ENCODE measurements around the gene E2F2.

GRCh38 chr1:23571465-23571864, 40.4 kb upstream of the E2F2 start:
- TF ChIP-seq RAD21 (IDR thresholded peaks at IDR 0.05; ENCODE audit: low read depth): no peak
- TF ChIP-seq CTCF (IDR thresholded peaks at IDR 0.05 in 2 of 3, conservative IDR thresholded peaks at IDR 0.05 in 1 of 3; ENCODE audit: borderline replicate concordance in 1 of 3, insufficient read depth in 1 of 3, low read depth in 2 of 3, low read length in 2 of 3): no peak
- TF ChIP-seq POLR2A (IDR thresholded peaks at IDR 0.05; ENCODE audit: borderline replicate concordance, extremely low read depth, insufficient read depth, insufficient read length): no peak
- no peak for TF ChIP-seq EGR1 (IDR thresholded peaks at IDR 0.05; ENCODE audit: low read depth)
- no peak for TF ChIP-seq POLR2AphosphoS5 (IDR thresholded peaks at IDR 0.05; ENCODE audit: low read depth, low read length)
- no peak for TF ChIP-seq SP1 (IDR thresholded peaks at IDR 0.05; ENCODE audit: low read depth)

Data from HCT116 (cell line).